PC-9 (cell line): Measurements from ENCODE around the gene SORBS1.

Experiments used
- EZH2 ChIP-seq: fragments of 200-600 bp; sonication (generic); IDR thresholded peaks from 2 replicates; pipeline ENCODE4 v1.8.0; 2017; ENCODE audit warnings: antibody characterized with exemption, low read depth
- TF ChIP-seq, protein P1 (sequence below): fragments of 200-600 bp; sonication (generic); conservative IDR thresholded peaks from 2 replicates; pipeline ENCODE4 v1.6.1; 2017; ENCODE audit warnings: mixed run types, antibody characterized with exemption, mild to moderate bottlenecking, moderate library complexity

DNA sequence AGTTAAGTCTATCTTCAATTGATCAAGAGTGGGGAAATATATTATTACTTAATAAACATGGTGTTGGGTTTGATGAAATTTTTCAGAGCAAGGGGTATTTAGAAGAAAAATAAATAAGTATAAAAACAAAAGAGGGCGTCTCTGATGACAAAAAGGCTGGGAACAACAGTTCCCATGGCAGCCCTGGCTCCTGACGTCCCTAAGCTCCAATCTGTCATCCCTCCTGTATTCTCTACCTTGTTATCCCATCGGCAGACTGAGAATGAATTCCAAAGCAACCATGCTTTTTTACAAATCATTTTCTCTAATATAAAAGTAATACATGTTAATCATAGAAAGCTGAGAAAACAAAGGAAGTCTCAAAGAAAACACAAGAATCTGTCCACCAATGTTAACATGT, 55.5 kb downstream of the SORBS1 start:
- TF ChIP-seq, protein P1, sequence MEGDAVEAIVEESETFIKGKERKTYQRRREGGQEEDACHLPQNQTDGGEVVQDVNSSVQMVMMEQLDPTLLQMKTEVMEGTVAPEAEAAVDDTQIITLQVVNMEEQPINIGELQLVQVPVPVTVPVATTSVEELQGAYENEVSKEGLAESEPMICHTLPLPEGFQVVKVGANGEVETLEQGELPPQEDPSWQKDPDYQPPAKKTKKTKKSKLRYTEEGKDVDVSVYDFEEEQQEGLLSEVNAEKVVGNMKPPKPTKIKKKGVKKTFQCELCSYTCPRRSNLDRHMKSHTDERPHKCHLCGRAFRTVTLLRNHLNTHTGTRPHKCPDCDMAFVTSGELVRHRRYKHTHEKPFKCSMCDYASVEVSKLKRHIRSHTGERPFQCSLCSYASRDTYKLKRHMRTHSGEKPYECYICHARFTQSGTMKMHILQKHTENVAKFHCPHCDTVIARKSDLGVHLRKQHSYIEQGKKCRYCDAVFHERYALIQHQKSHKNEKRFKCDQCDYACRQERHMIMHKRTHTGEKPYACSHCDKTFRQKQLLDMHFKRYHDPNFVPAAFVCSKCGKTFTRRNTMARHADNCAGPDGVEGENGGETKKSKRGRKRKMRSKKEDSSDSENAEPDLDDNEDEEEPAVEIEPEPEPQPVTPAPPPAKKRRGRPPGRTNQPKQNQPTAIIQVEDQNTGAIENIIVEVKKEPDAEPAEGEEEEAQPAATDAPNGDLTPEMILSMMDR, result no peak
- no peak for TF ChIP-seq EZH2
